NCI-H82 treated with DMSO at 0.1 percent for 48 hours (cell line): ENCODE data around the gene WFIKKN1.
A peak's percentile ranks its signal among the peaks of the same experiment; 100 is the strongest.

Source experiments
- DNase-seq: peaks from one replicate; lab custom pipeline; 2025; ENCODE audit not compliant: unreplicated experiment; lab: John Stamatoyannopoulos, UW

WFIKKN1 gene

GRCh38 chr16:651844-652243 lies 21.1 kb downstream of the WFIKKN1 start:
- DNase-seq = no peak

- no peak for DNase-seq
These were observed 21.9 kb downstream of the WFIKKN1 start for GRCh38 chr16:652454-653305.

GRCh38 chr16:654034-654433 lies 23.2 kb downstream of the WFIKKN1 start:
- no peak for DNase-seq

GRCh38 chr16:657487-657886 lies 26.7 kb downstream of the WFIKKN1 start:
- no peak for DNase-seq

GRCh38 chr16:658679-659571 lies 28.1 kb downstream of the WFIKKN1 start:
- DNase-seq = no peak

GRCh38 chr16:659618-660017 lies 28.8 kb downstream of the WFIKKN1 start:
- DNase-seq = no peak

- no peak for DNase-seq
These were observed 29.3 kb downstream of the WFIKKN1 start for GRCh38 chr16:660132-660458.

GRCh38 chr16:660459-661183 lies 29.8 kb downstream of the WFIKKN1 start:
- DNase-seq = peak; percentile 86

- no peak for DNase-seq
These were observed 30.5 kb downstream of the WFIKKN1 start for GRCh38 chr16:661184-661821.

- no peak for DNase-seq
These were observed 31.3 kb downstream of the WFIKKN1 start for GRCh38 chr16:662095-662494.

GRCh38 chr16:662597-662996 lies 31.8 kb downstream of the WFIKKN1 start:
- no peak for DNase-seq

- no peak for DNase-seq
These were observed 35.8 kb downstream of the WFIKKN1 start for GRCh38 chr16:666572-666971.

- no peak for DNase-seq
These were observed 36.5 kb downstream of the WFIKKN1 start for GRCh38 chr16:667113-667779.

GRCh38 chr16:667780-668518 lies 37.2 kb downstream of the WFIKKN1 start, which contains the start of gene RHOT2:
Gene RHOT2, plus strand, starts transcription at chr16:668132. Its CDS starts 68 bp downstream, at chr16:668200.
- peak; percentile 61 for DNase-seq

GRCh38 chr16:668519-669171 lies 37.9 kb downstream of the WFIKKN1 start:
- DNase-seq = no peak

GRCh38 chr16:669666-670065 lies 38.9 kb downstream of the WFIKKN1 start:
- DNase-seq = no peak

- no peak for DNase-seq
These were observed 39.9 kb downstream of the WFIKKN1 start for GRCh38 chr16:670485-671352.
